Bone marrow (tissue), 2 donors: ENCODE results near the gene FOSB.
"Not testable (repeated sequence)": the region's sequence is repeated elsewhere in the genome, so short reads cannot be mapped to it uniquely, and the experiment has no call there.

ENCODE experiments used
- DNase-seq, 2 donors: peaks; one replicate each; lab custom pipeline; 2025; lab: John Stamatoyannopoulos, UW

Gene FOSB

DNA sequence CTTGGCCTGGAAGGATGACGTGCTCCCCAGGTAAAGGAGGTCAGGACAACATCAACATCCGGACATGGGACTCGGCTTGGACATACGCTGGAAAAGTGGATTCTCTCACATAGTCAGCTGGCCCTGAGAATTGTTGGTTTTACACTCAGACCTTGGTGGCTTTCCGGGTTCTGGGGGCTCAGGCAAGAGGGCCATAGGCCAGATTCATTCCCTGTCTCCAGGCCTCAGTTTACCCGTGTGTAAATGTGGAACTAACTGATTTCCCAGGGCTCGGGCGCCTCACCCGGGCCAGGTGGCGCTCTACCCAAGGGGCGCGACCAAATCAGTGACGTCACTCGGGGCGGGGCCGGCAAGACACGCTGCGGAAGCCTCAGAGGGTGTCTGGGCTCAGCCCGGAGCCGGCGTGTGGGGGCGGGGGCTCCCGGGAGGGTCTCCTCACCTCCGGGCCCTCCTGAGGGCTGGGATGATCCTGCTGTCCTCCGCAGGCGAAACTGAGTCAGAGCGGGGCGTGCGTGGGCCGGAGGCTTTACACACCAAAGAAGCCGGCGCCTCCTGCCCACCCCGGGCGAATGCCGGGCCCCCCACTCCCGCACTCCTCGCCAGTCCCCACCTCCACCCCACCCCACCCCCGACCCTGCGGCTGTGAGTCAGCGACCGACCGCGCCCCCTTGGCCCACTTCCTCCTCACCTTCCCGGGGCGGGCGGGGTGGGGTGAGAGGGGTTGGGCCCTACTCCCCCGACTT, 38.6 kb downstream of the FOSB start:
- DNase-seq: peak; percentile 84 to 99

DNA sequence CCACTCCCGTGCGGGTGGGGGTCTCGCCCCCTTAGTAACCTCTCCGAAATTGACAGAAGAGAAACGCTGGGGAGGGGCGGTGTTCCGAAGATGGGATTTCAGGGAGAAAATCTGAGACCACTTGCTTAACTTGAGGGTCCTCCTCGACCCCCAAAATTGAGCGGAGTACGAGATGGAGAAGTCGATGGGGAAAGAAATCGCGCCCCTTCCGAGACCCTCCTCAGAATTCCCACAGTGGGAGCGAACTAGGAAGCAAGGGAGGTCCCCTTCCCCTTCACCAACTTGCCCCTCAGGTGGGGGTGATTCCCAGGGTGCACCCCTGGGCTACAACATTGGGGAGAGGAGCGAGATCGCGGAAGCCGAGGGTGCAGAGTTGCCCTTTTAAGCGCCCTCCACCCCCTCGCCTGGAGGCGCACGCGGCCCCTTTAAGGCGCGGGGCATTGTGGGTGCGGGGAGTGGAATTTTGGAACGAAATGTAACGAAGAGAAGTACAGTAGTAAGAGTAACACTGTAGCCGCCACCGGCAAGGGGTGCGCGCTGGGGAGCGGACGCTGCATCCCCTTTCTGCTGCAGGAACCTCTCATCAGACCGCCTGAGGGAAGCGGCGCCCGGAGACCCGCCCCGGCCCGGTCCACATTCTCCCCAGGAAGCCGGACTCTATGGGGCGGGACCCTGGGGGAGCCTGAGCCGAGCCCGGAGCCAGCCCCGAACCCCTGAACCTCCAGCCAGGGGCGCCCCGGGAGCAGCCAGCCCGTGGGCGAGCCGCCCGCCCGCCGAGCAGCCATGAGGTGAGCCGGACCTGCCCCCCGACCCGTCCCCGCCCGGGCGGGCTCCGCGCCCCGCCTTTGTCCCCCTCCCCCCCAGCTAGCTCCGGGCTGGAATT, 39.4 kb downstream of the FOSB start, which contains the start of gene VASP:
TSS of gene VASP (plus strand) at position 491 of the 883 bp plus-strand sequence. CDS start at position 784, 293 bp downstream.
- DNase-seq: peak; percentile 69 to 79

DNA sequence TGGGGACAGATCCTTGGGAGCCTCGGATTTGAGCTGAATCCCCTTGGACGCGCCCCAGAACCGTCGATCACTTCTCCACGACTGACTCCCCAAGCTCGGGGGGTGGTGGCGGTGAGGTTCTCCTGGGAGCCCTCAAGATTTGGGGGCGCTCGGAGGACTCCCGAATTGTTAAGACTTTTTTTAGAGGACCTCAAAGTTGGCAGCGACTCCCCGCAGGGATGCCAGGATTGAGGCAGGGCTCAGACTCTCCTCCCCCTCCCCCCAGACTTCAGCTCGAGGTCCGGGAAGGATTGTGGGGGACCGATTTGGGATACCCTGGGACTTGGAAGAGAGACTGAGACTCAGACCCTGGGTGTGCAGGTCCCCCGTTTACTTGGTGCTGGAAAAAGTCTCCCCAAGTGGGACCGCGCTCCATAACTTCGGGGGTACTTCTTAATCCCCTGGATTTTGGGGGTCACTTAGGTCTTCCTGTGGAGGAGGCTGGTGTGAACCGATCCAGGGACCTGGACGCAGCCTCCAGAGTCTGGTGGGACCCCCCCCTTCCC, 40.1 kb downstream of the FOSB start:
- no peak for DNase-seq

DNA sequence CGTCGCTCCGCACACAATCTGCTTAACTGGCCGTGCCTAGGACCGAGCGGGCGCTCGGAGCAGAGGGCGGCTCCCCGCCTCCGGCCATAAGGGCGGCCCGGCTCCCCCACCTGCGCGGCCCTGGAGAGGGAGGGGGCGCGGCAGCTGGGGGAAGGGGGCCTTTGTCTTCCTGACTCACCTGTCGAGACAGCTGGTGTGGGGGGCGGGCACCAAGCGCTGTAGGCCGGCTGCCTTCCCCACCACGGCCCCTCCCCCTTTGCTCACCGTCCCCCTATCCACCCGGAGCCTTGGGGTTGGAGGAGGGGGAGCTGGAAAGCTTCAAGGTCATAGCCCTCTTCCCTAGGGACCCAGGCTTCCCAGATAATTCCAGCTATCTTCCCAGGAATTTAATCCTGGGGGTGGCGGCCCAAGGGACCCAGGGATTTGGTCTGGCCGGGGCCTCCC, 40.6 kb downstream of the FOSB start:
- no peak for DNase-seq

DNA sequence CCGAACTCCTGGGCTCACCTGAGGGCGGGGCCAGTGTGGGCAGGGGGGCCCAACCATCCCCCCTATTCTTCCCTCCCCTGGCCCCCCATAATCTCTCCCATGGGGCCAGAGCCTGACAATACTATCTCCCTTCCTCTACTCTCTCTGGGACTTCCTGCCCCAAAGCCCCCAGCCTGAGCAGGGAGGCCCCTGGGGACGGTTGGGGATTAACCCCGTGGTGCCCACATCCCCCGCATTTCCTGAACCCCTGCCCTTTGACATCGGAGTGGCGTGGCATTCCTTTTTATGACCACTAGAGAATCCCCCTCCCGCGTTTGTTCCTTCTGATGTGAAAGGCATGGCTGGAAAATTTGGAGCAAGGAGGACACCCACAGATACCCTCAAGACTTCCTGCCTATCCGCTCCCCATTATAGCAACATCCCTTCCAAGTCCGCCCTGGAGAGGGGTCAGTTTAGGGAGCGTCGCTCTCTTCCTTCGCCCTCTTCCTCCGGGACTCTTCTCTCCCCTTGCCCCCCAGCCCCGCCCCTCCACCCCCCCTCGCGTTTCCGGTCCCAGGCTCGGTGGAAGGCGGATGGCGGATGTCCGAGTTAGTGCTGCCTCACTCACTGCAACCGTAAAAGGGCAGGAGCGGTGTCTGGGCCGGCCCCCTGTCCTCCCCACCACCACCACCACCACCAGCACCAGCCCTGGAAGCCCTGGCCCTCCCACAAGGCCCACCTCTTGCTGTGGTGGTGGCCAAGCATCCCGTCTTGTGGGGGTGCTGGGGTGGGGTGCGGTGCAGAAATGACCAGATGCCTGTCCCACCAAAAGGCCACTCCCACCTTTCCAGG, 41.3 kb downstream of the FOSB start:
- peak in 1 of 2 donors; percentile 24 for DNase-seq

DNA sequence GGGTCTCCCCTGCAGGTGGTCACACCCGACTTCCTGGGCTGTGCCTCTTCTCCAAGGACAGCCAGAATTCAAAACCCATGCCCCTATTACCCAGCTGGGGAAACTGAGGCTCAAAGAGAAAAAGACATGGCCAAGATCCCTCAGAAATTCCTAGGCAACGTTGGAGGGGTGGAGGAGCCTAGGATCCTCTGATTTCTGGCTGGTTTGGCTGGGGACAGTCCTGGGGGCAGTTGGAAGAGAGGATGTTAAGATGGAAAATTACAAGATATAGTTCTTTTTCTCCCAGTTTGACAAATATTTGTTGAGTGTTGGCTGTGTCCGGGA, 41.9 kb downstream of the FOSB start:
- no peak for DNase-seq

DNA sequence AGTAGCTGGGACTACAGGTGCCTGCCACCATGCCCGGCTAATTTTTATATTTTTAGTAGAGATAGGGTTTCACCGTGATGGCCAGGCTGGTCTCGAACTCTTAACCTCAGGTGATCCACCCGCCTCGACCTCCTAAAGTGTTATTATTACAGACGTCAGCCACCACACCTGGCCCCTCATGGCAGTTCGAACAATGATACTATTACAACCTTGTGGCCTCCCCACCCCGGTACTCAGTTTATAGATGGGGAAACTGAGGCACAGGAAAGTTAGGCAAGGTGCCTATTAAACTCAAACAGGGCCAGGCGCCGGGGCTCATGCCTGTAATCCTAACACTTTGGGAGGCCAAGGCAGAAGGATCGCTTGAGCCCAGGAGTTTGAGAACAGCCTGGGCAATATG, 42.6 kb downstream of the FOSB start:
- not testable (repeated sequence) for DNase-seq

DNA sequence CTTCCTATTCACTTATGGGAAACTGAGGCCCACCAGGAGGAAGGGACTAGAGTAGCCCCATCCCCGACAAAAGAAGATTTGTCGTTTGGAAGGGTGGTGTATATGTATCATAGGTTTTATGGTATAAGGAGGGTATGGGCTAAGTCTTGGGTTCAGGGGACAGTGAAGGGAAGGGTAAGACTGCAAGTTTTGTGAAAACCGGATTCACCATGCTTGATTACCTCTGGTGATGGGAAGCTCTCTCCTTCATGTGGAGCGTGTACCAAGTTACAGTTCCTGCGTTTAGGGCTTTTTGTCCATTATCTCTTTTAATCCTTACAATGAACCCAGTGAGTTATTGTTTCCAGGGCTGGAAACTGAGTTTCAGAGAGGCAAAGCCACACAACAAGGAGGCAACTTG, 43.3 kb downstream of the FOSB start:
- DNase-seq: no peak

DNA sequence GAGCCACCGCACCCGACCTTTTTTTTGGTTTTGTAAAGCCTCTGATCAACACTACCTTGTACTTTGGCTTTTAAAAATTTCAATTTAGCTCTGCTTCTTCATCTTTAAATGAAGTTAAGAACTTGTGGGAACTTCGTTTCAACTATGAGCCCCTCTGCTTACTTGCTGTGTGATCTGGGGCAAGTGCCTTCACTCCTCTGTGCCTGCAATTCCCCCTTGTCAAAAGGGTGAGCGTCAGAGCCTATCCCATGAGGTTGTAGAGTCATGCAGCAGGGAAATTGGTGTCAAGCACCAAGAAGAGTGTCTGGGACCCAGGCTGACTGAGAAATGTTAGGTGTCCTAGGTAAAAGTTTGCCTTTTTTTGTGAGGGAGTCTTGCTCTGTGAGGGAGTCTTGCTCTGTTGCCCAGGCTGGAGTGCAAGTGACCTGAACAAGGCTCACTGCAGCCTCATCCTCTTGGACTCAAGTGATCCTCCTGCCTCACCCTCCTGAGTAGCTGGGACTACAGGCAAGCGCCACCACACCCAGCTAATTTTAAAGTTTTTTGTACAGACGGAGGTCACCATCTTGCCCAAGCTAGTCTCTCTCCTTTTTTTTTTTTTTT, 45.2 kb downstream of the FOSB start:
- no peak for DNase-seq

DNA sequence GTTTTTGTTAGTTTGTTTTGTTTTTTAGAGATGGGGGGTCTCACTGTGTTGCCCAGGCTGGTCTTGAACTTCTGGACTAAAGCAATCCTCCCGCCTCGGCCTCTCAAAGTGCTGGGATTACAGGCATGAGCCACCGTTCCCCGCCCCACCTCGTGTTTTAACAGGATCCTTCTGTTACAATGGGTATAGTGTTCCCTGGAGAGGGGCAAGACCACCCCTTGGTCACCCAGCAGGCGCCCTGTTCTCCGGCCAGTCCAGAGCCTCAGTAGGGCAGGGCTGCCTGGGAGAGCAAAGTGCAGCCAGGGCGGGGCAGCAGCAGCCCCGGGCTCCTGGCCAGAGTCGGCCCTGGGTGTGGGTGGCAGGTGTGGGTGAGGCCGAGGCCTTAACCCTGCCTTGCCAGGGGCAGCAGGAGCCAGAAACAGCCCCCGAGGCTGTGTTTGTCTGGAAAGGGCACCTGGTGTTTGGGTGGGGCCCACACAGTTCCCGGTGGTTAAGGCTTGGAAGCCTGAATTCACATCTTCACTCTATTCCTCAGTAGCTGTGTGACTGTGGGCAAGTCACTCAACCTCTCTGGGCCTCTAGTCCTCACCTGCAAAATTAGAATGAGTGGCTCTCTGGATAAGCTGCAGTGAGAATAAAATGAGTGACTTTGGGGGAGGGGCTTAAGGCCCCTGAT, 46.7 kb downstream of the FOSB start:
- DNase-seq: no peak

DNA sequence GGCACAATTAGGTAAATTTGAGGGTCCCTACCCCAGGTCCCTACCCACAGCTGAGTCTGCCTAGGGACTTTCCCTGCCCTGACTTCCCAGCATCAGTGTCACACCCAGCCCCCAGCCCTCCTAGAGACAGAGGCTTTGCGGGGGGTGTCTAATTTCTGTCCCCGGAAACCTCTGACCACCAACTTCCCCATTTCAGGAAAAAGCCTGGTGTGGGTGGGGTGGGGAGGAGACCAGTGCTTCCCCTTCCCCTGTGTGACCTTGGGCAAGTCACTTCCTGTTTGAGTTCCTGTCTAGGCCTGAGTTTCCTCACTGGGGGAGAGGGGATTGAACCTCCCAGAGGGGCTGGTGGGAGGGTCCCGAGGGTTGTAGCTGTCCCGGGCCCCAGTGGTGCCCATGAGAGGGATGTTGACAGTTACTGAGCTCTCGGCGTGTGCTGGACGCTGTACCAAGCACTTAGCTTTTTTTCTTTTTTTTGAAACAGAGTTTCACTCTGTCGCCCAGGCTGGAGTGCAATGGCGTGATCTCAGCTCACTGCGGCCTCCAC, 47.4 kb downstream of the FOSB start:
- DNase-seq: peak; percentile 56 to 59

DNA sequence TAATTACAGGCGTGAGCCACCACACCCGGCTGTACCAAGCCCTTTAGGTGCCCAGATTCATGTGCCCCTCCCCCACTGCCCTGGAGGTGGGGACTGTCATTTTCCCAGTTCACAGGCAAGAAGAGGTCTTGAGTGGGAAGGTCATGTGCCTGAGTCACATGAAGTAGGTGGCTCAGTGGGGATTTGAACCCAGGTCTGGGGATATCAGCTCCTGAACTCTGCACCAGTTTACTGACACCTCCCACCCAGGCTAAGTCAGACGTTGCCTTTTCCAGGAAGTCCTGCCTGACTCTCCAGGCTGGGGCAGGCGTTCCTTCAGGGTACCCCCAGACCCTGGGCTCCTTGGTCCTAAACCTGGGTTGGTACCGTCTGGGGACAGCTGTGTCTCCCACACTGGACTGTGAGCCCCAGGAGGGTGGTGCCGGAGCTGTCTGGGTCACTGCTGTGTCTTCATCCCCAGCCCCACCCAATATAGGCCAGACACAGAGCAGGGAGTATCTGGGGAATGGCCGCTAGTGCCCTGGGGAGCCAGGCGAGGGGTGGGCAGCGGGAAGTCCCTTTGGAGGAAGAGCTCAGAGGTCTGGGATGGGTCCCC, 48.1 kb downstream of the FOSB start:
- DNase-seq: no peak

DNA sequence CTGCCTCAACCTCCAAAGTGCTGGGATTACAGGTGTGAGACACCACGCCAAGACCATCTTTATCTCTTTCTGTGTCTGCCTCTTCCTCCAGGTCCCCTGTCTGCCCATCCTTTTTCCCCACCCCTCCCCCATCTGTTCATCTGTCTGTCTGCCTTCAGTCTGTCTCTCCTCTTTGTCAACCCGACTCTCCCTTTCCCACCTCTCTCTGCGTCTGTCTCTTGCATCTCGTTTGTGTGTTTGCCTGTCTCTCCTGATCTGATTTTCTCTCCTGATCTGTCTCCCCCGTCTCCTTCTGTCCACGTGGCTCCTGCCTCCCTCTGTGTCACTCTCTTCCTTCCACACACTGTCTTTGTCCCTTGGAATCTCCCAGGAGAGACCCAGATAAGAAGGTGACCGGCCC, 49.4 kb downstream of the FOSB start:
- no peak for DNase-seq

DNA sequence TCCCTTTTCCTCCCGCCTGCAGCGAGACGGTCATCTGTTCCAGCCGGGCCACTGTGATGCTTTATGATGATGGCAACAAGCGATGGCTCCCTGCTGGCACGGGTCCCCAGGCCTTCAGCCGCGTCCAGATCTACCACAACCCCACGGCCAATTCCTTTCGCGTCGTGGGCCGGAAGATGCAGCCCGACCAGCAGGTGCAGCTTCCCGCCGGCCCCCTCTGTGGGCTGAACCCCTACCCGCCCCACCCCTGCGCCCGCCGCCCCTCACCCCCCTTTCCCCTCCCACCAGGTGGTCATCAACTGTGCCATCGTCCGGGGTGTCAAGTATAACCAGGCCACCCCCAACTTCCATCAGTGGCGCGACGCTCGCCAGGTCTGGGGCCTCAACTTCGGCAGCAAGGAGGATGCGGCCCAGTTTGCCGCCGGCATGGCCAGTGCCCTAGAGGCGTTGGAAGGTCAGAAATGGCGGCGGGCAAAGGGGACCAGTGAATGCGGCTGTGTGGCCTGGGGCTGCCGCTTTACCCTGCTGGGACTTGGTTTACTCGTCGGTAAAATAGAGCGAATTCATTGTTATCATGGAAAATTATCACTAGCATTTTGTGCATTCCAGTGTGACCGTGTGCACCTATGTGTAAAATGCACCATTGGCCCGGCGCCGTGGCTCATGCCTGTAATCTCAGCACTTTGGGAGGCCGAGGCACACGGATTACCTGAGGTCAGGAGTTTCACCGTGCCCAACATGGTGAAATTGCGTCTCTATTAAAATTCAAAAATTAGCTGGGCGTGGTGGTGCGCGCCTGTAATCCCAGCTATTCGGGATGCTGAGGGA, 50.1 kb downstream of the FOSB start:
- no peak for DNase-seq

DNA sequence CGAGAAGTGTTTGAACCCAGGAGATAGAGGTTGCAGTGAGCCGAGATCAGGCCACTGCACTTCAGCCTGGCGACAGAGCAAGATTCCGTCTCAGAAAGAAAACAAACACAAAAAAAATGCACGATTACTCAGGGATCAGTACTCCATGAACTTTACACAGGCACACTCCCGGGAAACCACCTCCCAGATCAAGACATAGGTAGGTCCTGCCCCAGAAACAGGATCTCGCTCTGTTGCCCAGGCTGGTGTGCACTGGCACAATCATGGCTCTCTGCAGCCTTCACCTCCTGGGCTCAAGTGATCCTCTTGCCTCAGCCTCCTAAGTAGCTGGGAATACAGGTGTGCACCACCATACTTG, 50.7 kb downstream of the FOSB start:
- no peak for DNase-seq

DNA sequence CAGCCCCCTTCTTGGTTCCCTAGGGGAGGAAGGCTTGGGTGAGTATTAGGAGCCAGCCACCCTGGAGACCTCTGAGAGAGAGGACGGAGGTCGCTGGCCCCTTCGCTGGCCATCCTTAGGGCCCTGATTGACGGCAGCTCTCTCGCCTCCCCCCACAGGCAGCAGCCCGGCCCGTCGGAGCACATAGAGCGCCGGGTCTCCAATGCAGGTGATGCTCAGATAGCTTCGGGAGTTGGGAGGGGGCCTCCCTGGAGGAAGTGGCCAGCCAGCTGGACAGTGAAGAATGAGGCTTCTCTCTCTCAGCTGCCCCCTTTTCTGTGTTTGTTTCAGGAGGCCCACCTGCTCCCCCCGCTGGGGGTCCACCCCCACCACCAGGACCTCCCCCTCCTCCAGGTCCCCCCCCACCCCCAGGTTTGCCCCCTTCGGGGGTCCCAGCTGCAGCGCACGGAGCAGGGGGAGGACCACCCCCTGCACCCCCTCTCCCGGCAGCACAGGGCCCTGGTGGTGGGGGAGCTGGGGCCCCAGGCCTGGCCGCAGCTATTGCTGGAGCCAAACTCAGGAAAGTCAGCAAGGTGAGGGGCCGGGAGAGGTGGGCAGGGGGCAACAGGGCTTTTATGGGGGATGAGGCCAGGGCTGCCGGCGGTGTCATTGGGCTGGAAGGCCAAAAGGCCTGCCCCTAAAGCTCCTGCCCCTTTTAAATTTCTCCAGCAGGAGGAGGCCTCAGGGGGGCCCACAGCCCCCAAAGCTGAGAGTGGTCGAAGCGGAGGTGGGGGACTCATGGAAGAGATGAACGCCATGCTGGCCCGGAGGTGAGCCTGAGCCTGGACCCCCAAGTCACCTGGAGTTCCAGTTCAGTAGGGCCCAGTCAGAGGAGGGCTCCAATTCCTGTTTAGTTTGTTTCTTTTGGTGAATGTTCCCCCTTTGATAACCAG, 54.5 kb downstream of the FOSB start:
- DNase-seq: no peak

DNA sequence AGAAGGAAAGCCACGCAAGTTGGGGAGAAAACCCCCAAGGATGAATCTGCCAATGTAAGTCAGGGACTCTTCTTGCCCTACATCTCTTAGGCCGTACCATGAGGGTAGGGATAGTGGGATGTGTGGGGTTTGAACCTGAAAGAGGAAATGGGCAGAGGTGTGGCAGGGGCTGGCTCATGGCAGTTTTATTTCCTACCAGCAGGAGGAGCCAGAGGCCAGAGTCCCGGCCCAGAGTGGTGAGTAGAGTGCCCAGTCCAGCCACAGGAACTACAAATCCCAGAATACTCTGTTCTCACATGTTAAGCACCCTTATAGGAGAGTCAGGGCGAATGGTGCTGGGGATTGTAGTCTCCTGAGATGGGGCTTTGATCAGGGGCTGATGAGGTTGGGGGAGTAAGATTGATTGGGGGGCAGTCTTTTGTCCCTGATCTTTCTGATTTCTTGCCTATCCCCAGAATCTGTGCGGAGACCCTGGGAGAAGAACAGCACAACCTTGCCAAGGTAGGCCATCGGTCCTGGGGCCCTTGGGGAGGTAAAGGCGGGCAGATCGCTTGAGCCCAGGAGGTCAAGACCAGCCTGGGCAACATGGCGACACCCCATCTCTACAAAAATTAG, 56.0 kb downstream of the FOSB start:
- peak; percentile 35 to 88 for DNase-seq

DNA sequence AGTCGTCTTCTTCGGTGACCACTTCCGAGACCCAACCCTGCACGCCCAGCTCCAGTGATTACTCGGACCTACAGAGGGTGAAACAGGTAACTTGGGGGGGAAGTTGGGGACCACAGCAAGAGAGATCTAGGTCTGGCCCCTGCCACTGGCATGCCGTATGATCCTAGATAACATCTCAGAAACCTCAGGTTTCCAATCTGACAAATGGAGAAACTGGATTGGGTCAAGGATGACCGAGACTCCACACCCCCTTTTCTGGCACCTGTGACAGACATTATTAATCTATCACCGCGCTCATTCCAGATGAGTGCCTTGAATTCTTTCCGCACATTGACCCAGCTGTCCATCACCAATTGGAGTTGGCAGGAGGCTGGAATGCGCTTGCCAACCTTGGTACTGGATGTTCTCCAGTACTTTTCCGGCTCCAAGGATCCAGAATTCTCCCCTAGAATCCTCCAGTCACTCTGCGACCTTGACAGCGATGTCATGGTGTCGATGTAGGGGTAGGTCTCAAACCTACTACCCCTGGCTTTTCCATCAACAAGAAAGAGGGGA, 56.9 kb downstream of the FOSB start:
- DNase-seq: no peak
